Cardiac fibroblast (primary cell): Measurements from ENCODE around the gene CDC42EP4.
"Not testable (repeated sequence)": the region's sequence is repeated elsewhere in the genome, so short reads cannot be mapped to it uniquely, and the experiment has no call there.

Source experiments
- DNase-seq, 2 donors: peaks; one replicate each; pipeline versions ENCODE4 v3.0.0 to v3.0.0-alpha.2; 2010; ENCODE audit warnings: low read depth in 2 of 2
- H3K4me3 ChIP-seq, 2 donors: replicated peaks in 1 of 2; 1 replicate in 1 of 2; 2 replicates in 1 of 2; pipeline ENCODE4 v1.5.1; 2011; ENCODE audit warnings: low read depth in 2 of 2, low read length in 2 of 2, mild to moderate bottlenecking in 2 of 2, moderate library complexity in 1 of 2
- CTCF ChIP-seq: IDR thresholded peaks from one replicate; pipeline ENCODE4 v1.5.1; 2011; ENCODE audit warnings: low read depth, mild to moderate bottlenecking, low read length, inconsistent platforms

CDC42EP4 gene

GRCh38 chr17:73269791-73270190 is 42.0 kb downstream of the CDC42EP4 start:
- no peak overlapping the region for H3K4me3 ChIP-seq
- no peak for TF ChIP-seq CTCF
- DNase-seq = no peak

GRCh38 chr17:73269329-73269615 is 42.5 kb downstream of the CDC42EP4 start:
- H3K4me3 ChIP-seq = no peak overlapping the region
- DNase-seq = no peak
- TF ChIP-seq CTCF = no peak

- H3K4me3 ChIP-seq = no peak overlapping the region
- no peak for TF ChIP-seq CTCF
- DNase-seq = no peak
These were observed 43.0 kb downstream of the CDC42EP4 start for GRCh38 chr17:73268582-73269328.

- TF ChIP-seq CTCF = no peak
- no peak for DNase-seq
These were observed 43.9 kb downstream of the CDC42EP4 start for GRCh38 chr17:73267648-73268537.

GRCh38 chr17:73266796-73267195 is 45.0 kb downstream of the CDC42EP4 start:
- no peak overlapping the region for H3K4me3 ChIP-seq
- DNase-seq = no peak
- TF ChIP-seq CTCF = no peak

More at GRCh38 chr17:73267648-73268537, 43.9 kb downstream of the CDC42EP4 start:
- no peak overlapping the region for H3K4me3 ChIP-seq

- H3K4me3 ChIP-seq = no peak overlapping the region
- no peak for TF ChIP-seq CTCF
- DNase-seq = no peak
These were observed 45.9 kb downstream of the CDC42EP4 start for GRCh38 chr17:73265646-73266640.

GRCh38 chr17:73264448-73264847 is 47.4 kb downstream of the CDC42EP4 start:
- DNase-seq, H3K4me3 ChIP-seq: not testable (repeated sequence)
